GM12873 (cell line): ENCODE data around the gene ARMC6.

Experiments
- CTCF ChIP-seq: IDR thresholded peaks from 2 replicates; pipeline ENCODE4 v1.5.1; 2012; ENCODE audit warnings: low read depth, mild to moderate bottlenecking, moderate library complexity, low read length, control low read depth; ENCODE audit not compliant: insufficient read depth; ENCODE audit errors: missing control alignments

ARMC6 gene

GRCh38 chr19:19033426-19034203 lies at the start of gene ARMC6, which contains the start of gene SUGP2:
ARMC6 (plus strand) TSS chr19:19033603; CDS start chr19:19034210, 607 bp downstream.
SUGP2 (minus strand) TSS chr19:19033517; CDS start chr19:19031071, 2,446 bp downstream.
- TF ChIP-seq CTCF: no peak

GRCh38 chr19:18984251-18984650 lies 49.2 kb upstream of the ARMC6 start:
- no peak for TF ChIP-seq CTCF

- TF ChIP-seq CTCF: no peak
Observed at GRCh38 chr19:18985257-18985656, 48.1 kb upstream of the ARMC6 start.

- TF ChIP-seq CTCF: no peak
Observed at GRCh38 chr19:18987456-18987855, 45.9 kb upstream of the ARMC6 start.

- TF ChIP-seq CTCF: no peak
Observed at GRCh38 chr19:18989316-18989715, 44.1 kb upstream of the ARMC6 start.

GRCh38 chr19:18990128-18990708 lies 43.2 kb upstream of the ARMC6 start:
- TF ChIP-seq CTCF: no peak

GRCh38 chr19:18991006-18991405 lies 42.4 kb upstream of the ARMC6 start:
- TF ChIP-seq CTCF: no peak
